Endothelial cell of umbilical vein (primary cell): ENCODE data around the gene CD58. TPM values are rescaled to one million over a fixed set of nuclear protein-coding genes. Genes with fewer than 3 reads are reported as not detected.
A peak's percentile ranks its signal among the peaks of the same experiment; 100 is the strongest.
"Not testable (repeated sequence)": the region's sequence is repeated elsewhere in the genome, so short reads cannot be mapped to it uniquely, and the experiment has no call there.

Experiments used
- BruUV-seq: library from RNA; stranded (reverse); fragments of 400-500 nt; replicated peaks from 2 replicates; lab custom pipeline; 2021; lab: Mats Ljungman, UMichigan
- CTCF ChIA-PET: fragments of 300-600, 350-600 bp; sonication (Branson Sonifier 250); formaldehyde crosslinking; loops from one replicate; lab custom pipeline; 2021; ENCODE audit warnings: antibody characterized with exemption, inconsistent platforms; lab: Charles Lee
- POLR2A ChIA-PET: fragments of 300-600, 350-600 bp; sonication (Branson Sonifier 250); formaldehyde crosslinking; loops from one replicate; lab custom pipeline; 2021; ENCODE audit warnings: antibody characterized with exemption, inconsistent platforms; lab: Charles Lee
- DNase-seq: peaks from one replicate; pipeline ENCODE4 v3.0.0-alpha.2; 2011; ENCODE audit warnings: low read depth, low spot score
- FAIRE-seq: peaks from 2 replicates; lab custom pipeline; 2011; peaks lifted over from hg19 to GRCh38; lab: Jason Lieb, UNC
- H2AFZ ChIP-seq: 2 replicates; pipeline ENCODE4 v1.6.0; 2012; ENCODE audit warnings: low read depth, low read length, control low read depth, inconsistent platforms
- H3K27ac ChIP-seq: 2 replicates; pipeline ENCODE4 v1.5.1; 2011; ENCODE audit warnings: low read depth, mild to moderate bottlenecking, control low read depth, low read length, moderate library complexity; ENCODE audit not compliant: insufficient read depth
- H3K27me3 ChIP-seq, 2 experiments: 2 replicates each; pipeline versions ENCODE4 v1.6.0 to v1.6.1; 2011; ENCODE audit warnings: low read length in 2 of 2, mixed read lengths in 1 of 2; ENCODE audit not compliant: control insufficient read depth in 2 of 2, insufficient read depth in 2 of 2
- H3K36me3 ChIP-seq, 2 experiments: 2 replicates in 1 of 2; 3 replicates in 1 of 2; pipeline ENCODE4 v1.5.1; 2011; ENCODE audit warnings: low read length in 2 of 2, mild to moderate bottlenecking in 1 of 2, moderate library complexity in 1 of 2; ENCODE audit not compliant: control insufficient read depth in 2 of 2, insufficient read depth in 2 of 2; ENCODE audit errors: extremely low read depth in 1 of 2
- H3K4me1 ChIP-seq: 3 replicates; pipeline ENCODE4 v1.5.1; 2011; ENCODE audit warnings: mild to moderate bottlenecking, low read length; ENCODE audit not compliant: control insufficient read depth, insufficient read depth; ENCODE audit errors: extremely low read depth
- H3K4me2 ChIP-seq: 2 replicates; pipeline ENCODE4 v1.6.1; 2011; ENCODE audit warnings: low read length, control low read depth, mixed read lengths; ENCODE audit not compliant: insufficient read depth
- H3K4me3 ChIP-seq, 3 experiments: fragments of 200-600 bp in 1 of 3; sonication (generic), shearing (Covaris generic) in 1 of 3; replicated peaks in 1 of 3; 2 replicates each; pipeline ENCODE4 v1.5.1; 2011 to 2016; ENCODE audit warnings: control low read depth in 3 of 3, low read length in 3 of 3, mild to moderate bottlenecking in 2 of 3, inconsistent platforms in 1 of 3, low read depth in 1 of 3, moderate library complexity in 1 of 3; ENCODE audit not compliant: insufficient read depth in 1 of 3
- H3K79me2 ChIP-seq: 2 replicates; pipeline ENCODE4 v1.6.0; 2012; ENCODE audit warnings: low read length, inconsistent platforms; ENCODE audit not compliant: control insufficient read depth, insufficient read depth
- H3K9ac ChIP-seq: replicated peaks from 2 replicates; pipeline ENCODE3; 2011; ENCODE audit warnings: low read length, control low read depth; ENCODE audit not compliant: insufficient read depth; ENCODE audit errors: extremely low read depth
- H3K9me1 ChIP-seq: replicated peaks from 3 replicates; pipeline ENCODE4 v1.6.0; 2011; ENCODE audit warnings: mild to moderate bottlenecking, low read length; ENCODE audit not compliant: control insufficient read depth, insufficient read depth; ENCODE audit errors: extremely low read depth
- H3K9me3 ChIP-seq: replicated peaks from 2 replicates; pipeline ENCODE4 v1.5.1; 2012; ENCODE audit warnings: low read length, inconsistent platforms; ENCODE audit not compliant: control insufficient read depth, insufficient read depth
- H4K20me1 ChIP-seq: replicated peaks from 2 replicates; pipeline ENCODE3; 2011; ENCODE audit warnings: mild to moderate bottlenecking, low read length; ENCODE audit not compliant: control insufficient read depth, insufficient read depth; ENCODE audit errors: extremely low read depth
- CTCF ChIP-seq, 2 donors: IDR thresholded peaks; 1 replicate in 1 of 2; 2 replicates in 1 of 2; pipeline ENCODE4 v1.5.1; 2011; ENCODE audit warnings: low read length in 2 of 2, mild to moderate bottlenecking in 2 of 2, moderate library complexity in 2 of 2, control low read depth in 1 of 2, inconsistent platforms in 1 of 2, low read depth in 1 of 2; ENCODE audit not compliant: insufficient read depth in 1 of 2; ENCODE audit errors: extremely low read depth in 1 of 2
- dilution Hi-C: fragments of 300-500 bp; cut with MboI; formaldehyde crosslinking; loops from one replicate; pipeline ENCODE4 v1.15.0; 2019; ENCODE audit warnings: low sequenced_read_pairs; ENCODE audit not compliant: extremely low pct_ligation_motif_present
- intact Hi-C: fragments of 100-400 bp; cut with micrococcal nuclease; formaldehyde crosslinking; loops from one replicate; pipeline ENCODE4 v1.10.0; 2022
- polyA plus RNA-seq, 4 experiments: library from polyadenylated mRNA; depleted of rRNA in 3 of 4; stranded (reverse) in 3 of 4; unstranded in 1 of 4; fragments of >200 nt; gene quantifications; 2 replicates each; pipeline versions ENCODE4 v1.2.1 to v1.2.3, GENCODE V29; 2011 to 2012; ENCODE audit warnings: missing spikeins in 1 of 4
- total RNA-seq: library from RNA; stranded (reverse); gene quantifications from 2 replicates; pipeline ENCODE4 v1.2.3, GENCODE V29; 2021

The CD58 gene
- total and polyA plus RNA-seq, 2 donors (not counting 3 experiments of a cell fraction or from before 2014, with no cell fraction given): 9.8 to 12.7 TPM

DNA sequence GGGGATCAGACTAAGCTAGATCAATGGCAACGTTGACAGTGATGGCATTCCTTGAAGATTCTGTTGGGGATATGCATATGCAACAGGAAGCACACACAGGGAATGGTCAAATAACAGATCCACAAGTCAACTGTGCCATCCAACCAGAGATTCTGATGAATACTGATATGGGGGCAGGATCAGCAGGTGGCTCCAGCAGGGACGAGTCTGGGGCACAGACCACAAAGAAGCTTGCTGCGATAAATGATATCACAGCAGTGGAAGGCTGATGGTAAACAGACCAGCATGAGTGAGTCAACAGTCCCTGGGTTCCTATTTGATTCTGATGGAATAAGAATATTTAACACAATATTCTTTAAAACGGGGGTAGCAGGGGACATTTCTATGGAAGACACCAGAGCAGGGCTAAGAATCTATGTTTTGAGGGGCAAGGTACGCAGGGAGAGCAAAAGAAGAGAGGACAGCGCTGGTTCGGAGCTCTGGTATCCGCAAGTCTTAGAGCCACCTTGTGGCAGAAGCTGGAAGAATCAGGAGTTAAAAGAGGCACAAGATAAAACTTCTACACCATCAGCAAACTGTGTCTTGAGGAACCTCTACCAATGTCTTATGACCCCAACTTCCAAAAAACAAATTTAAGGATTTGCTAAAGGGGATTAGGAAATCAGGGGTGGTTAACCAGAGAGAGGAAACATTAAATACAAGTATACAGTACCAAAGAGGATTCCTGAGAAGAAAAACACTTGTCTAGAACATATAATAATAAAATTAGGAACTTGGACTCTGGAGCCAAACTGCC, 25.3 kb upstream of the CD58 start:
- H3K4me1 ChIP-seq, H3K9me3 ChIP-seq, H4K20me1 ChIP-seq, H3K79me2 ChIP-seq, H2AFZ ChIP-seq, H3K27me3 ChIP-seq, H3K9ac ChIP-seq, H3K9me1 ChIP-seq, dilution Hi-C loops, H3K4me3 ChIP-seq, H3K36me3 ChIP-seq, BruUV-seq, H3K4me2 ChIP-seq, POLR2A ChIA-PET, H3K27ac ChIP-seq: not testable (repeated sequence)
- TF ChIP-seq CTCF (IDR thresholded peaks at IDR 0.05; ENCODE audit: extremely low read depth in 1 of 2, insufficient read depth in 1 of 2, low read depth in 1 of 2, low read length in 2 of 2): peak; percentile 20 to 51
- FAIRE-seq (peak; percentile 88), DNase-seq (peak; percentile 30)
- intact Hi-C loops: loop anchor here (1.0 kb wide), 1 partner anchor 22 kb away; no protein-coding TSS in a partner anchor
- CTCF ChIA-PET: interaction anchor here (0.6 to 3.4 kb wide), 23 partner anchors 8 to 1427 kb away, joined by 3 to 155 read pairs (median 5); partner anchors contain the start of gene CD58

DNA sequence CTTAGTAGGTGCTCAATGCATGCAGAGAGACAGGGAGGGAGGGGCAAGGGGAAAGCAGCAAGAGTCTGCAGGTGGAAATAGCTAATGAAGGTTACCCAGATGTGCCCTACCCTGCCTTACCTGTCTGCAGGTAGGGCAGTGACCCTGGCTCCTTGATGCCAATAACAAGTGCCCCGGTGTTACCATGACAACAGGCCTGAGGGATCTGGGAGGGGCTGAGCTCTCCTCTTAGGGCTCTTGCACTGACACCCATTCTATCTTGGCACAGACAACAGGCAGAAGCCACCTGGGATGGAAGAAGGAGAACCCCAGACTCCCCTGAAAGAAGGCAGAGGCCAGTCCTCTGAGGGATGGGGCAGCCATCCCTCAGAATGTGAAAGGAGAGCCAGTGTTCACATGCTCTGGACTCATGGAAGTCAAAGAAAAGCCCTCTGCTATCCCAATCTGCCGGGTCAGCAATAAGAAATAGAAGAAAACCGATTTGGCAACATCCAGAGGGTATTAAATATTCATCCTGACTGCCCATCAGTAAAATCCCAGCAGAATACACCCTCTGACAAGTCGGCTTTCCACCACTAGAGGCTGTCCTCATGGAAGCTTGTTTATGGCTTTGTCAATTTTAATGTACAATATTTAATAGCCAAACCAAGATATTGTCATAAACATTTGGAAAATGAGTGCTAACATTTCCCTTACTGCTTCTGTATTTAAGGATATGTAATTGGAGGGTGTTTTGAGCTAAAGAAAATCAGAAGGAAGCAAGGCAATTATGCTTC, 24.4 kb upstream of the CD58 start:
- not testable (repeated sequence) for H3K4me3 ChIP-seq
- peak; percentile 74 for FAIRE-seq

More for the DNA sequence above, 24.4 kb upstream of the CD58 start:
- CTCF ChIA-PET: interaction anchor here (0.6 to 3.4 kb wide), 21 partner anchors 9 to 1426 kb away, joined by 3 to 155 read pairs (median 6); partner anchors contain the start of gene CD58
- H3K27me3 ChIP-seq, H3K9ac ChIP-seq, H3K9me3 ChIP-seq, DNase-seq, H2AFZ ChIP-seq, H3K79me2 ChIP-seq, H3K27ac ChIP-seq, dilution Hi-C loops, intact Hi-C loops, H3K9me1 ChIP-seq, H4K20me1 ChIP-seq, H3K4me2 ChIP-seq, H3K4me1 ChIP-seq, H3K36me3 ChIP-seq, BruUV-seq, POLR2A ChIA-PET: not testable (repeated sequence)
- TF ChIP-seq CTCF (IDR thresholded peaks at IDR 0.05; ENCODE audit: extremely low read depth in 1 of 2, insufficient read depth in 1 of 2, low read depth in 1 of 2, low read length in 2 of 2): peak; percentile 15 to 21
